CD4-positive, alpha-beta T cell treated with Interleukin-4 for 4 hours (primary cell): ENCODE results near the gene CWC22.
"Not testable (repeated sequence)": the region's sequence is repeated elsewhere in the genome, so short reads cannot be mapped to it uniquely, and the experiment has no call there.

Experiments
- DNase-seq: peaks from one replicate; pipeline ENCODE4 v3.0.0-alpha.2; 2020

Gene CWC22

GRCh38 chr2:180002198-180002770, 4.8 kb downstream of the CWC22 start:
- no peak for DNase-seq

GRCh38 chr2:180001726-180002125, 5.4 kb downstream of the CWC22 start:
- DNase-seq = no peak

- no peak for DNase-seq
Measured at GRCh38 chr2:180000434-180000833, 6.7 kb downstream of the CWC22 start.

- DNase-seq = no peak
Measured at GRCh38 chr2:179999000-179999399, 8.1 kb downstream of the CWC22 start.

GRCh38 chr2:179995741-179996515, 11.2 kb downstream of the CWC22 start:
- no peak for DNase-seq

GRCh38 chr2:179991344-179991743, 15.8 kb downstream of the CWC22 start:
- DNase-seq = no peak

- no peak for DNase-seq
Measured at GRCh38 chr2:179990676-179991317, 16.3 kb downstream of the CWC22 start.

GRCh38 chr2:179987916-179988315, 19.2 kb downstream of the CWC22 start:
- no peak for DNase-seq

- DNase-seq = no peak
Measured at GRCh38 chr2:179985163-179985820, 21.8 kb downstream of the CWC22 start.

- no peak for DNase-seq
Measured at GRCh38 chr2:179983250-179983932, 23.7 kb downstream of the CWC22 start.

- DNase-seq = no peak
Measured at GRCh38 chr2:179981085-179981484, 26.0 kb downstream of the CWC22 start.

- no peak for DNase-seq
Measured at GRCh38 chr2:179974761-179975160, 32.3 kb downstream of the CWC22 start.

- no peak for DNase-seq
Measured at GRCh38 chr2:179966778-179967394, 40.2 kb downstream of the CWC22 start.

- DNase-seq = no peak
Measured at GRCh38 chr2:179965291-179966258, 41.5 kb downstream of the CWC22 start.

GRCh38 chr2:179963626-179964025, 43.5 kb downstream of the CWC22 start:
- no peak for DNase-seq

- DNase-seq = not testable (repeated sequence)
Measured at GRCh38 chr2:179958251-179958650, 48.8 kb downstream of the CWC22 start.

- no peak for DNase-seq
Measured at GRCh38 chr2:179954026-179954425, 53.1 kb downstream of the CWC22 start.

- DNase-seq = no peak
Measured at GRCh38 chr2:179953359-179953758, 53.7 kb downstream of the CWC22 start.

- no peak for DNase-seq
Measured at GRCh38 chr2:179952658-179953057, 54.4 kb downstream of the CWC22 start.

- DNase-seq = no peak
Measured at GRCh38 chr2:179951680-179952079, 55.4 kb downstream of the CWC22 start.

- no peak for DNase-seq
Measured at GRCh38 chr2:179950391-179950790, 56.7 kb downstream of the CWC22 start.
